OCI-LY7 (cell line): ENCODE data around the gene SEZ6L2.

Experiments used
- EZH2phosphoT487 ChIP-seq: fragments of 200-600 bp; sonication (generic); IDR thresholded peaks from 2 replicates; pipeline ENCODE4 v1.6.1; 2018; ENCODE audit warnings: low read depth, borderline replicate concordance, mild to moderate bottlenecking, mixed run types, antibody characterized with exemption, low read length, moderate library complexity, mixed read lengths
- TF ChIP-seq, protein P1 (sequence below): fragments of 200-600 bp; sonication (generic); conservative IDR thresholded peaks from 2 replicates; pipeline ENCODE4 v1.5.1; 2014; ENCODE audit warnings: mild to moderate bottlenecking, antibody characterized with exemption, low read length, moderate library complexity, mixed read lengths

DNA sequence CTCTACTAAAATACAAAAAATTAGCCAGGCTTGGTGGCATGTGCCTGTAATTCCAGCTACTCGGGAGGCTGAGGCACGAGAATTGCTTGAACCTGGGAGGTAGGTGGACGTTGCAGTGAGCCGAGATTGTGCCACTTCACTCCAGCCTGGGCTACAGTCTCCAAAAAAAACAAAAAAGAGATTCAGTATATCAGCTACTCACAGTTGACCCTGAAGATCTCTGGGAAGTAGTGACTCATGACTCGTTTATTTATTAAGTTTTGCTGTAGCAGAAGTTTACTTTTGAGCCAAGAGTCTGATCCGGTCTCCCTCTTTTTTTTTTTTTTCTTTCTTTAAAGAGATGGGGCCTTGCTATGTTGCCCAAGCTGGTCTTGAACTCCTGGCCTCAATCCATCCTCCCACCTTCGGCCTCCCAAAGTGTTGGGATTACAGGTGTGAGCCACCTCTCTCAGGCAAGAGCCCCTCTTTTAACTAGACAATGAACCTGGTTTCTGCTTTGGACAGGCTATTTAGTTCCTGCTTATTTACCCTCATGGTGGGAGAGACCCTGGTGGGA, 74.7 kb downstream of the SEZ6L2 start:
- TF ChIP-seq, protein P1, sequence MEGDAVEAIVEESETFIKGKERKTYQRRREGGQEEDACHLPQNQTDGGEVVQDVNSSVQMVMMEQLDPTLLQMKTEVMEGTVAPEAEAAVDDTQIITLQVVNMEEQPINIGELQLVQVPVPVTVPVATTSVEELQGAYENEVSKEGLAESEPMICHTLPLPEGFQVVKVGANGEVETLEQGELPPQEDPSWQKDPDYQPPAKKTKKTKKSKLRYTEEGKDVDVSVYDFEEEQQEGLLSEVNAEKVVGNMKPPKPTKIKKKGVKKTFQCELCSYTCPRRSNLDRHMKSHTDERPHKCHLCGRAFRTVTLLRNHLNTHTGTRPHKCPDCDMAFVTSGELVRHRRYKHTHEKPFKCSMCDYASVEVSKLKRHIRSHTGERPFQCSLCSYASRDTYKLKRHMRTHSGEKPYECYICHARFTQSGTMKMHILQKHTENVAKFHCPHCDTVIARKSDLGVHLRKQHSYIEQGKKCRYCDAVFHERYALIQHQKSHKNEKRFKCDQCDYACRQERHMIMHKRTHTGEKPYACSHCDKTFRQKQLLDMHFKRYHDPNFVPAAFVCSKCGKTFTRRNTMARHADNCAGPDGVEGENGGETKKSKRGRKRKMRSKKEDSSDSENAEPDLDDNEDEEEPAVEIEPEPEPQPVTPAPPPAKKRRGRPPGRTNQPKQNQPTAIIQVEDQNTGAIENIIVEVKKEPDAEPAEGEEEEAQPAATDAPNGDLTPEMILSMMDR = no peak
- TF ChIP-seq EZH2phosphoT487 = no peak
